ENCODE results near the gene SLCO1A2. TPM values are rescaled to one million over a fixed set of nuclear protein-coding genes. Genes with fewer than 3 reads are reported as not detected.

Gene SLCO1A2
- total RNA-seq, 1 experiment from 2014 or later: 1.2 TPM

GRCh38 chr12:21328578-21328977, 6.1 kb downstream of the SLCO1A2 start:
- TF ChIP-seq CTCF (IDR thresholded peaks at IDR 0.05; ENCODE audit: insufficient read depth in 1 of 2, low read depth in 1 of 2, low read length in 1 of 2, severe bottlenecking in 1 of 2, unreplicated experiment in 1 of 2): no peak
- Mint-ChIP-seq H3K36me3 (ENCODE audit: insufficient read depth, unreplicated experiment) (peaks cover 6% of the 10 kb centered on the region), H3K27me3 (ENCODE audit: insufficient read depth, unreplicated experiment) (no peaks in the 10 kb centered on the region), H3K4me3 (ENCODE audit: unreplicated experiment) (no peak overlapping the region), H3K9me3 (ENCODE audit: unreplicated experiment) (peaks cover 59% of the 10 kb centered on the region), H3K4me1 (ENCODE audit: low read depth, unreplicated experiment) (no peaks in the 10 kb centered on the region), H3K27ac (ENCODE audit: unreplicated experiment) (no peak overlapping the region)
- Histone ChIP-seq H3K27me3 (replicated peaks; ENCODE audit: control insufficient read depth, insufficient read depth, low read length) (no peaks in the 10 kb centered on the region), H3K4me3 (ENCODE audit: low read depth, low read length) (no peak overlapping the region), H3K4me1 (no peaks in the 10 kb centered on the region), H3K36me3 (ENCODE audit: control insufficient read depth, insufficient read depth, low read length) (no peaks in the 10 kb centered on the region), H3K9me3 (peaks cover 46% of the 10 kb centered on the region)
- no peak for DNase-seq
- BruUV-seq (replicated peaks): no TSS peak
- ChIA-PET CTCF (no interaction called here), POLR2A (no interaction called here)
- intact Hi-C loops (cut with micrococcal nuclease; ENCODE audit: unreplicated experiment): no loop called here

GRCh38 chr12:21324551-21324950, 10.2 kb downstream of the SLCO1A2 start:
- H3K27ac Mint-ChIP-seq (ENCODE audit: unreplicated experiment): no peak overlapping the region
- no peak for TF ChIP-seq CTCF (IDR thresholded peaks at IDR 0.05; ENCODE audit: insufficient read depth in 1 of 2, low read depth in 1 of 2, low read length in 1 of 2, severe bottlenecking in 1 of 2, unreplicated experiment in 1 of 2)
- H3K4me3 Mint-ChIP-seq (ENCODE audit: unreplicated experiment): no peak overlapping the region
- H3K4me1 Mint-ChIP-seq (ENCODE audit: low read depth, unreplicated experiment): no peaks in the 10 kb centered on the region
- BruUV-seq (replicated peaks): no TSS peak
- POLR2A ChIA-PET: no interaction called here
- intact Hi-C loops (cut with micrococcal nuclease; ENCODE audit: unreplicated experiment): no loop called here
- H3K27me3 Mint-ChIP-seq (ENCODE audit: insufficient read depth, unreplicated experiment): no peaks in the 10 kb centered on the region
- H3K36me3 Mint-ChIP-seq (ENCODE audit: insufficient read depth, unreplicated experiment): peaks cover 6% of the 10 kb centered on the region
- no peak overlapping the region for H3K4me3 ChIP-seq (ENCODE audit: low read depth, low read length)
- no peak for DNase-seq
- H3K27me3 ChIP-seq (replicated peaks; ENCODE audit: control insufficient read depth, insufficient read depth, low read length): no peaks in the 10 kb centered on the region
- H3K9me3 Mint-ChIP-seq (ENCODE audit: unreplicated experiment): peaks cover 36% of the 10 kb centered on the region
- no peaks in the 10 kb centered on the region for H3K36me3 ChIP-seq (ENCODE audit: control insufficient read depth, insufficient read depth, low read length)
- no peaks in the 10 kb centered on the region for H3K4me1 ChIP-seq
- CTCF ChIA-PET: no interaction called here
- peaks cover 21% of the 10 kb centered on the region for H3K9me3 ChIP-seq

DNA sequence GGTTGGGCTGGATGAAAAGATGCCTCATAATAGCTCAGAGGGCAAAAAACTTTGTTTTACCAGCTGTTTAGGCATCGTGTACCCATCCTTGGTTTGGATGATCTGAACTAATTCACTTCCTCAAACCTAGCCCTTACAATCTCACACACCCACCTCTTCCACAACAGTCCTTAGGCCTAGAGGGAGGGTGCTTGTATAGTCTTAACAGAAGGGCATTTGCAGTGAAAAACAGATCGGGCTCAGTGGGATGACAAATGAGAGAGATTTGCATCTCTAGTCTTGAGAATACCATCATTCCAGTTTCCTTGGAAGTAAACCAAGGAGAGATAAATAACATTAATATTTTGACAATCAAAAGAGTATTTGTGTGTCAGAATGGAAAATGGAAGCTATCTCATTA, 11.0 kb downstream of the SLCO1A2 start:
- Mint-ChIP-seq H3K27me3 (ENCODE audit: insufficient read depth, unreplicated experiment) (no peaks in the 10 kb centered on the region), H3K9me3 (ENCODE audit: unreplicated experiment) (peaks cover 27% of the 10 kb centered on the region), H3K36me3 (ENCODE audit: insufficient read depth, unreplicated experiment) (peaks cover 6% of the 10 kb centered on the region), H3K4me3 (ENCODE audit: unreplicated experiment) (no peak overlapping the region), H3K4me1 (ENCODE audit: low read depth, unreplicated experiment) (no peaks in the 10 kb centered on the region), H3K27ac (ENCODE audit: unreplicated experiment) (no peak overlapping the region)
- Histone ChIP-seq H3K36me3 (ENCODE audit: control insufficient read depth, insufficient read depth, low read length) (no peaks in the 10 kb centered on the region), H3K4me3 (ENCODE audit: low read depth, low read length) (no peak overlapping the region), H3K27me3 (replicated peaks; ENCODE audit: control insufficient read depth, insufficient read depth, low read length) (no peaks in the 10 kb centered on the region), H3K4me1 (no peaks in the 10 kb centered on the region), H3K9me3 (peaks cover 18% of the 10 kb centered on the region)
- CTCF ChIA-PET: no interaction called here
- intact Hi-C loops (cut with micrococcal nuclease; ENCODE audit: unreplicated experiment): no loop called here
- BruUV-seq (replicated peaks): no TSS peak
- POLR2A ChIA-PET: no interaction called here
- no peak for TF ChIP-seq CTCF (IDR thresholded peaks at IDR 0.05; ENCODE audit: insufficient read depth in 1 of 2, low read depth in 1 of 2, low read length in 1 of 2, severe bottlenecking in 1 of 2, unreplicated experiment in 1 of 2)
- DNase-seq: no peak
